HepG2 (cell line): Measurements from ENCODE around the gene DYNLL2. TPM values are rescaled to one million over a fixed set of nuclear protein-coding genes. Genes with fewer than 3 reads are reported as not detected.

Source experiments
- MAFF ChIP-seq: IDR thresholded peaks from 2 replicates; pipeline ENCODE4 v1.6.1; 2011; ENCODE audit warnings: low read depth, low read length, improper control_type of control experiment
- NCOA5 ChIP-seq: sonication (generic); formaldehyde crosslinking; IDR thresholded peaks from 2 replicates; pipeline ENCODE4 v1.4.0; 2020; ENCODE audit warnings: missing genetic modification reagents
- SOX6 ChIP-seq, 2 experiments: fragments of 450-650 bp in 1 of 2; sonication (generic) in 1 of 2; formaldehyde crosslinking in 1 of 2; IDR thresholded peaks; 2 replicates each; pipeline versions ENCODE4 v1.4.0 to v1.6.1; 2017 to 2020; ENCODE audit warnings: antibody characterized with exemption in 1 of 2, mild to moderate bottlenecking in 1 of 2, missing genetic modification reagents in 1 of 2
- ZNF12 ChIP-seq: sonication (generic); formaldehyde crosslinking; IDR thresholded peaks from 2 replicates; pipeline ENCODE4 v1.5.0; 2020; ENCODE audit warnings: missing genetic modification reagents
- polyA plus RNA-seq, 8 experiments: library from polyadenylated mRNA; depleted of rRNA in 3 of 8; stranded (reverse) in 7 of 8; unstranded in 1 of 8; fragments of >200 nt; fragmentation: Illumina TruSeq in 4 of 8; extraction: Trizol in 4 of 8; gene quantifications; 2 replicates each; pipeline versions ENCODE4 v1.2.1 to v1.2.3, GENCODE V29; 2011 to 2016; ENCODE audit warnings: low read depth in 4 of 8, missing spikeins in 1 of 8, mixed read lengths in 1 of 8; ENCODE audit not compliant: insufficient read depth in 1 of 8
- total RNA-seq, 5 experiments: library from RNA; depleted of rRNA; stranded (reverse); fragments of >200 nt; fragmentation: Illumina TruSeq; extraction: Trizol; gene quantifications; 2 replicates each; pipeline ENCODE4 v1.2.3, GENCODE V29; 2016; ENCODE audit warnings: low read depth in 1 of 5
- TF ChIP-seq, protein P1 (sequence below): sonication (generic); formaldehyde crosslinking; IDR thresholded peaks from 2 replicates; pipeline ENCODE4 v1.5.1; 2020; ENCODE audit warnings: mild to moderate bottlenecking, missing genetic modification reagents, moderate library complexity
- TF ChIP-seq, protein P2 (sequence below): sonication (generic); formaldehyde crosslinking; IDR thresholded peaks from one replicate; pipeline ENCODE4 v1.5.1; 2020; ENCODE audit warnings: mild to moderate bottlenecking, missing genetic modification reagents; ENCODE audit errors: not compliant biosample characterization
- TF ChIP-seq, protein P3 (sequence below): sonication (generic); formaldehyde crosslinking; IDR thresholded peaks from 2 replicates; pipeline ENCODE4 v1.4.0; 2020; ENCODE audit warnings: missing genetic modification reagents
- TF ChIP-seq, protein P4 (sequence below): IDR thresholded peaks from 2 replicates; pipeline ENCODE4 v1.6.1; 2016; ENCODE audit warnings: mild to moderate bottlenecking, missing biosample characterization, missing genetic modification reagents

Gene DYNLL2
- total and polyA plus RNA-seq, 2 of the 13 experiments (the other 11 are each of a cell fraction or from before 2014, with no cell fraction given), result 9.5 to 29.0 TPM

- TF ChIP-seq, protein P1, sequence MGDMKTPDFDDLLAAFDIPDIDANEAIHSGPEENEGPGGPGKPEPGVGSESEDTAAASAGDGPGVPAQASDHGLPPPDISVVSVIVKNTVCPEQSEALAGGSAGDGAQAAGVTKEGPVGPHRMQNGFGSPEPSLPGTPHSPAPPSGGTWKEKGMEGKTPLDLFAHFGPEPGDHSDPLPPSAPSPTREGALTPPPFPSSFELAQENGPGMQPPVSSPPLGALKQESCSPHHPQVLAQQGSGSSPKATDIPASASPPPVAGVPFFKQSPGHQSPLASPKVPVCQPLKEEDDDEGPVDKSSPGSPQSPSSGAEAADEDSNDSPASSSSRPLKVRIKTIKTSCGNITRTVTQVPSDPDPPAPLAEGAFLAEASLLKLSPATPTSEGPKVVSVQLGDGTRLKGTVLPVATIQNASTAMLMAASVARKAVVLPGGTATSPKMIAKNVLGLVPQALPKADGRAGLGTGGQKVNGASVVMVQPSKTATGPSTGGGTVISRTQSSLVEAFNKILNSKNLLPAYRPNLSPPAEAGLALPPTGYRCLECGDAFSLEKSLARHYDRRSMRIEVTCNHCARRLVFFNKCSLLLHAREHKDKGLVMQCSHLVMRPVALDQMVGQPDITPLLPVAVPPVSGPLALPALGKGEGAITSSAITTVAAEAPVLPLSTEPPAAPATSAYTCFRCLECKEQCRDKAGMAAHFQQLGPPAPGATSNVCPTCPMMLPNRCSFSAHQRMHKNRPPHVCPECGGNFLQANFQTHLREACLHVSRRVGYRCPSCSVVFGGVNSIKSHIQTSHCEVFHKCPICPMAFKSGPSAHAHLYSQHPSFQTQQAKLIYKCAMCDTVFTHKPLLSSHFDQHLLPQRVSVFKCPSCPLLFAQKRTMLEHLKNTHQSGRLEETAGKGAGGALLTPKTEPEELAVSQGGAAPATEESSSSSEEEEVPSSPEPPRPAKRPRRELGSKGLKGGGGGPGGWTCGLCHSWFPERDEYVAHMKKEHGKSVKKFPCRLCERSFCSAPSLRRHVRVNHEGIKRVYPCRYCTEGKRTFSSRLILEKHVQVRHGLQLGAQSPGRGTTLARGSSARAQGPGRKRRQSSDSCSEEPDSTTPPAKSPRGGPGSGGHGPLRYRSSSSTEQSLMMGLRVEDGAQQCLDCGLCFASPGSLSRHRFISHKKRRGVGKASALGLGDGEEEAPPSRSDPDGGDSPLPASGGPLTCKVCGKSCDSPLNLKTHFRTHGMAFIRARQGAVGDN (CRISPR knock-in tag), result no peak
- TF ChIP-seq ZNF12 (no peak), MAFF (no peak), NCOA5 (CRISPR knock-in tag) (no peak), SOX6 (IDR thresholded peaks at IDR 0.05) (no peak), SOX6 (CRISPR knock-in tag; IDR thresholded peaks at IDR 0.05) (no peak)
- TF ChIP-seq, protein P2, sequence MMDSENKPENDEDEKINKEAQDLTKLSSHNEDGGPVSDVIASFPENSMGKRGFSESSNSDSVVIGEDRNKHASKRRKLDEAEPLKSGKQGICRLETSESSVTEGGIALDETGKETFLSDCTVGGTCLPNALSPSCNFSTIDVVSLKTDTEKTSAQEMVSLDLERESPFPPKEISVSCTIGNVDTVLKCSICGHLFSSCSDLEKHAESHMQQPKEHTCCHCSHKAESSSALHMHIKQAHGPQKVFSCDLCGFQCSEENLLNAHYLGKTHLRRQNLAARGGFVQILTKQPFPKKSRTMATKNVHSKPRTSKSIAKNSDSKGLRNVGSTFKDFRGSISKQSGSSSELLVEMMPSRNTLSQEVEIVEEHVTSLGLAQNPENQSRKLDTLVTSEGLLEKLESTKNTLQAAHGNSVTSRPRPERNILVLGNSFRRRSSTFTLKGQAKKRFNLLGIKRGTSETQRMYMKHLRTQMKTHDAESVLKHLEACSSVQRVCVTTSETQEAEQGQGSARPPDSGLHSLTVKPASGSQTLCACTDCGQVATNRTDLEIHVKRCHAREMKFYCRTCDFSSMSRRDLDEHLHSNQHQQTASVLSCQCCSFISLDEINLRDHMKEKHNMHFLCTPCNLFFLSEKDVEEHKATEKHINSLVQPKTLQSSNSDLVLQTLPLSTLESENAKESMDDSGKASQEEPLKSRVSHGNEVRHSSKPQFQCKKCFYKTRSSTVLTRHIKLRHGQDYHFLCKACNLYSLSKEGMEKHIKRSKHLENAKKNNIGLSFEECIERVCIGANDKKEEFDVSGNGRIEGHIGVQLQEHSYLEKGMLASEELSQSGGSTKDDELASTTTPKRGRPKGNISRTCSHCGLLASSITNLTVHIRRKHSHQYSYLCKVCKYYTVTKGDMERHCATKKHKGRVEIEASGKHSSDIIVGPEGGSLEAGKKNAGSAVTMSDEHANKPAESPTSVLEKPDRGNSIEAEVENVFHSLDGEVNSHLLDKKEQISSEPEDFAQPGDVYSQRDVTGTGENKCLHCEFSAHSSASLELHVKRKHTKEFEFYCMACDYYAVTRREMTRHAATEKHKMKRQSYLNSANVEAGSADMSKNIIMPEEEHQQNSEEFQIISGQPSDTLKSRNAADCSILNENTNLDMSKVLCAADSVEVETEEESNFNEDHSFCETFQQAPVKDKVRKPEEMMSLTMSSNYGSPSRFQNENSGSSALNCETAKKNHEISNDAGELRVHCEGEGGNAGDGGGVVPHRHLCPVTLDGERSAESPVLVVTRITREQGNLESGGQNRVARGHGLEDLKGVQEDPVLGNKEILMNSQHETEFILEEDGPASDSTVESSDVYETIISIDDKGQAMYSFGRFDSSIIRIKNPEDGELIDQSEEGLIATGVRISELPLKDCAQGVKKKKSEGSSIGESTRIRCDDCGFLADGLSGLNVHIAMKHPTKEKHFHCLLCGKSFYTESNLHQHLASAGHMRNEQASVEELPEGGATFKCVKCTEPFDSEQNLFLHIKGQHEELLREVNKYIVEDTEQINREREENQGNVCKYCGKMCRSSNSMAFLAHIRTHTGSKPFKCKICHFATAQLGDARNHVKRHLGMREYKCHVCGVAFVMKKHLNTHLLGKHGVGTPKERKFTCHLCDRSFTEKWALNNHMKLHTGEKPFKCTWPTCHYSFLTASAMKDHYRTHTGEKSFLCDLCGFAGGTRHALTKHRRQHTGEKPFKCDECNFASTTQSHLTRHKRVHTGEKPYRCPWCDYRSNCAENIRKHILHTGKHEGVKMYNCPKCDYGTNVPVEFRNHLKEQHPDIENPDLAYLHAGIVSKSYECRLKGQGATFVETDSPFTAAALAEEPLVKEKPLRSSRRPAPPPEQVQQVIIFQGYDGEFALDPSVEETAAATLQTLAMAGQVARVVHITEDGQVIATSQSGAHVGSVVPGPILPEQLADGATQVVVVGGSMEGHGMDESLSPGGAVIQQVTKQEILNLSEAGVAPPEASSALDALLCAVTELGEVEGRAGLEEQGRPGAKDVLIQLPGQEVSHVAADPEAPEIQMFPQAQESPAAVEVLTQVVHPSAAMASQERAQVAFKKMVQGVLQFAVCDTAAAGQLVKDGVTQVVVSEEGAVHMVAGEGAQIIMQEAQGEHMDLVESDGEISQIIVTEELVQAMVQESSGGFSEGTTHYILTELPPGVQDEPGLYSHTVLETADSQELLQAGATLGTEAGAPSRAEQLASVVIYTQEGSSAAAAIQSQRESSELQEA, result no peak
- TF ChIP-seq, protein P3, sequence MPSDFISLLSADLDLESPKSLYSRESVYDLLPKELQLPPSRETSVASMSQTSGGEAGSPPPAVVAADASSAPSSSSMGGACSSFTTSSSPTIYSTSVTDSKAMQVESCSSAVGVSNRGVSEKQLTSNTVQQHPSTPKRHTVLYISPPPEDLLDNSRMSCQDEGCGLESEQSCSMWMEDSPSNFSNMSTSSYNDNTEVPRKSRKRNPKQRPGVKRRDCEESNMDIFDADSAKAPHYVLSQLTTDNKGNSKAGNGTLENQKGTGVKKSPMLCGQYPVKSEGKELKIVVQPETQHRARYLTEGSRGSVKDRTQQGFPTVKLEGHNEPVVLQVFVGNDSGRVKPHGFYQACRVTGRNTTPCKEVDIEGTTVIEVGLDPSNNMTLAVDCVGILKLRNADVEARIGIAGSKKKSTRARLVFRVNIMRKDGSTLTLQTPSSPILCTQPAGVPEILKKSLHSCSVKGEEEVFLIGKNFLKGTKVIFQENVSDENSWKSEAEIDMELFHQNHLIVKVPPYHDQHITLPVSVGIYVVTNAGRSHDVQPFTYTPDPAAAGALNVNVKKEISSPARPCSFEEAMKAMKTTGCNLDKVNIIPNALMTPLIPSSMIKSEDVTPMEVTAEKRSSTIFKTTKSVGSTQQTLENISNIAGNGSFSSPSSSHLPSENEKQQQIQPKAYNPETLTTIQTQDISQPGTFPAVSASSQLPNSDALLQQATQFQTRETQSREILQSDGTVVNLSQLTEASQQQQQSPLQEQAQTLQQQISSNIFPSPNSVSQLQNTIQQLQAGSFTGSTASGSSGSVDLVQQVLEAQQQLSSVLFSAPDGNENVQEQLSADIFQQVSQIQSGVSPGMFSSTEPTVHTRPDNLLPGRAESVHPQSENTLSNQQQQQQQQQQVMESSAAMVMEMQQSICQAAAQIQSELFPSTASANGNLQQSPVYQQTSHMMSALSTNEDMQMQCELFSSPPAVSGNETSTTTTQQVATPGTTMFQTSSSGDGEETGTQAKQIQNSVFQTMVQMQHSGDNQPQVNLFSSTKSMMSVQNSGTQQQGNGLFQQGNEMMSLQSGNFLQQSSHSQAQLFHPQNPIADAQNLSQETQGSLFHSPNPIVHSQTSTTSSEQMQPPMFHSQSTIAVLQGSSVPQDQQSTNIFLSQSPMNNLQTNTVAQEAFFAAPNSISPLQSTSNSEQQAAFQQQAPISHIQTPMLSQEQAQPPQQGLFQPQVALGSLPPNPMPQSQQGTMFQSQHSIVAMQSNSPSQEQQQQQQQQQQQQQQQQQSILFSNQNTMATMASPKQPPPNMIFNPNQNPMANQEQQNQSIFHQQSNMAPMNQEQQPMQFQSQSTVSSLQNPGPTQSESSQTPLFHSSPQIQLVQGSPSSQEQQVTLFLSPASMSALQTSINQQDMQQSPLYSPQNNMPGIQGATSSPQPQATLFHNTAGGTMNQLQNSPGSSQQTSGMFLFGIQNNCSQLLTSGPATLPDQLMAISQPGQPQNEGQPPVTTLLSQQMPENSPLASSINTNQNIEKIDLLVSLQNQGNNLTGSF (CRISPR knock-in tag), result no peak
- TF ChIP-seq, protein P4, sequence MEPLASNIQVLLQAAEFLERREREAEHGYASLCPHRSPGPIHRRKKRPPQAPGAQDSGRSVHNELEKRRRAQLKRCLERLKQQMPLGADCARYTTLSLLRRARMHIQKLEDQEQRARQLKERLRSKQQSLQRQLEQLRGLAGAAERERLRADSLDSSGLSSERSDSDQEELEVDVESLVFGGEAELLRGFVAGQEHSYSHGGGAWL, result no peak
These were observed 33.7 kb upstream of the DYNLL2 start (continued) for GRCh38 chr17:58049533-58049932.
